ES-I3 (cell line): ENCODE results near the gene GOT2.
A peak's percentile ranks its signal among the peaks of the same experiment; 100 is the strongest.
"Not testable (repeated sequence)": the region's sequence is repeated elsewhere in the genome, so short reads cannot be mapped to it uniquely, and the experiment has no call there.

Source experiments
- H3K36me3 ChIP-seq: 2 replicates; pipeline ENCODE4 v1.6.1; 2013; ENCODE audit warnings: mild to moderate bottlenecking, low read length, control low read depth, moderate library complexity; ENCODE audit not compliant: insufficient read depth
- H3K4me1 ChIP-seq: 2 replicates; pipeline ENCODE4 v1.6.1; 2013; ENCODE audit warnings: mild to moderate bottlenecking, control low read depth, low read length; ENCODE audit not compliant: insufficient read depth
- H3K9ac ChIP-seq: 2 replicates; pipeline ENCODE4 v1.6.1; 2013; ENCODE audit warnings: low read depth, mild to moderate bottlenecking, low read length, moderate library complexity
- H3K9me3 ChIP-seq: 2 replicates; pipeline ENCODE4 v1.6.1; 2013; ENCODE audit warnings: mild to moderate bottlenecking, low read length, moderate library complexity; ENCODE audit not compliant: control insufficient read depth, insufficient read depth

GOT2 gene

GRCh38 chr16:58733671-58734458, at the start of gene GOT2:
GOT2 (minus strand) TSS chr16:58734316; CDS start chr16:58734228, 88 bp downstream.
- Histone ChIP-seq H3K4me1 (peaks cover 9% of the 10 kb centered on the region), H3K36me3 (no peaks in the 10 kb centered on the region), H3K9ac (peak within 1 kb of the TSS; percentile 97), H3K9me3 (no peaks in the 10 kb centered on the region)

- not testable (repeated sequence) for H3K36me3 ChIP-seq, H3K9me3 ChIP-seq, H3K4me1 ChIP-seq, H3K9ac ChIP-seq
Observed at GRCh38 chr16:58779291-58779690, 45.2 kb upstream of the GOT2 start.

- H3K9me3 ChIP-seq: no peaks in the 10 kb centered on the region
- no peaks in the 10 kb centered on the region for H3K36me3 ChIP-seq
- no peaks in the 10 kb centered on the region for H3K4me1 ChIP-seq
- H3K9ac ChIP-seq: no peak overlapping the region
Observed at GRCh38 chr16:58773870-58774269, 39.8 kb upstream of the GOT2 start.

- H3K4me1 ChIP-seq: no peaks in the 10 kb centered on the region
- no peak overlapping the region for H3K9ac ChIP-seq
- H3K36me3 ChIP-seq: no peaks in the 10 kb centered on the region
- no peaks in the 10 kb centered on the region for H3K9me3 ChIP-seq
Observed at GRCh38 chr16:58768145-58768544, 34.0 kb upstream of the GOT2 start.

- no peaks in the 10 kb centered on the region for H3K36me3 ChIP-seq
- no peaks in the 10 kb centered on the region for H3K9me3 ChIP-seq
- H3K4me1 ChIP-seq: no peaks in the 10 kb centered on the region
- H3K9ac ChIP-seq: no peak overlapping the region
Observed at GRCh38 chr16:58767581-58767980, 33.5 kb upstream of the GOT2 start.

- no peaks in the 10 kb centered on the region for H3K9me3 ChIP-seq
- no peak overlapping the region for H3K9ac ChIP-seq
- H3K4me1 ChIP-seq: peaks cover 5% of the 10 kb centered on the region
- no peaks in the 10 kb centered on the region for H3K36me3 ChIP-seq
Observed at GRCh38 chr16:58756650-58757332, 22.7 kb upstream of the GOT2 start.

- Histone ChIP-seq H3K4me1 (peaks cover 5% of the 10 kb centered on the region), H3K9me3 (no peaks in the 10 kb centered on the region), H3K36me3 (no peaks in the 10 kb centered on the region), H3K9ac (peak overlapping the region; percentile 13; the same call in 1 of the 2 replicates)
Observed at GRCh38 chr16:58755989-58756649, 22.0 kb upstream of the GOT2 start.

GRCh38 chr16:58753711-58754134, 19.6 kb upstream of the GOT2 start:
- Histone ChIP-seq H3K9me3 (no peaks in the 10 kb centered on the region), H3K9ac (no peak overlapping the region), H3K36me3 (no peaks in the 10 kb centered on the region), H3K4me1 (peaks cover 5% of the 10 kb centered on the region)

GRCh38 chr16:58744497-58744896, 10.4 kb upstream of the GOT2 start:
- no peak overlapping the region for H3K9ac ChIP-seq
- no peaks in the 10 kb centered on the region for H3K9me3 ChIP-seq
- no peaks in the 10 kb centered on the region for H3K4me1 ChIP-seq
- H3K36me3 ChIP-seq: no peaks in the 10 kb centered on the region

- Histone ChIP-seq H3K9ac (no peak overlapping the region), H3K4me1 (no peaks in the 10 kb centered on the region), H3K36me3 (no peaks in the 10 kb centered on the region), H3K9me3 (no peaks in the 10 kb centered on the region)
Observed at GRCh38 chr16:58741976-58742375, 7.9 kb upstream of the GOT2 start.

- Histone ChIP-seq H3K36me3 (no peaks in the 10 kb centered on the region), H3K9ac (no peak overlapping the region), H3K9me3 (no peaks in the 10 kb centered on the region), H3K4me1 (peaks cover 6% of the 10 kb centered on the region)
Observed at GRCh38 chr16:58741166-58741565, 7.0 kb upstream of the GOT2 start.

- H3K36me3 ChIP-seq: no peaks in the 10 kb centered on the region
- H3K9me3 ChIP-seq: no peaks in the 10 kb centered on the region
- H3K4me1 ChIP-seq: peaks cover 9% of the 10 kb centered on the region
- no peak overlapping the region for H3K9ac ChIP-seq
Observed at GRCh38 chr16:58738672-58739296, 4.7 kb upstream of the GOT2 start.

GRCh38 chr16:58736341-58736740, 2.2 kb upstream of the GOT2 start:
- H3K4me1 ChIP-seq, H3K9ac ChIP-seq, H3K9me3 ChIP-seq, H3K36me3 ChIP-seq: not testable (repeated sequence)

GRCh38 chr16:58734459-58734787, 307 bp upstream of the GOT2 start:
- Histone ChIP-seq H3K9me3 (no peaks in the 10 kb centered on the region), H3K36me3 (no peaks in the 10 kb centered on the region), H3K9ac (peak overlapping the region; percentile 97; the same call in 1 of the 2 replicates), H3K4me1 (peaks cover 9% of the 10 kb centered on the region)
